Measurements from ENCODE around the gene ANKRD16. TPM values are rescaled to one million over a fixed set of nuclear protein-coding genes. Genes with fewer than 3 reads are reported as not detected.

Gene ANKRD16
- total and polyA plus RNA-seq, 2 of the 8 experiments (the other 6 are each of a cell fraction or from before 2014, with no cell fraction given): 8.2 to 12.7 TPM

DNA sequence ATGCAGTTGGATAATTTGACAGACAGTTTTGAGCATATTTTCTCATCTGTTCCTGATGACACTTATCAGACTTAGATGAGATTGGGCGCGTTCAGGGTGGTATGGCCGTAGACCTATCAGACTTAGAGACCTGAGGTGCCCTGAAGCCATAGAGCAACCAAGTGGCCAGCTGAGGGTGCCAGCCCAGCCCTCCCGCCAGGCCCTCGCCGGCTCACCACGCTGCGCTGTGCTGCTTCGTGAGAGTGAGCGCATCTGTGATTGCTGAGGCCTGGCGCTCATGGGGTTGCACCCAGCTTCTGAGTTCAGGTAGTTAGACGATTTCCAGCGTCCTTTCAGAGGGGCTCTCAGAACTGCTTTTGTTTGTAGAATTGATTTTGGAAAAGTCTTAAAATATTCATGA, 10.6 kb upstream of the ANKRD16 start:
- Histone ChIP-seq H2BK5ac (ENCODE audit: low read depth, low read length) (no peak overlapping the region), H3K79me1 (ENCODE audit: low read depth, low read length) (peaks cover 5% of the 10 kb centered on the region; the same call in 1 of the 2 replicates), H2AK5ac (ENCODE audit: low read depth, low read length) (no peak overlapping the region), H2BK120ac (replicated peaks; ENCODE audit: low read depth, low read length) (no peak overlapping the region), H4K20me1 (replicated peaks in 1 of 2; ENCODE audit: control insufficient read depth in 1 of 2, insufficient read depth in 2 of 2, low read length in 2 of 2) (peaks cover 7 to 11% of the 10 kb centered on the region in 2 experiments), H4K5ac (ENCODE audit: insufficient read length, low read depth, low read length) (no peak overlapping the region), H3K9me3 (ENCODE audit: insufficient read depth in 2 of 2, low read depth in 1 of 2, low read length in 1 of 2) (no peaks in the 10 kb centered on the region), H3K79me2 (ENCODE audit: control insufficient read depth in 1 of 2, insufficient read depth in 2 of 2, low read length in 2 of 2) (peaks cover 0 to 27% of the 10 kb centered on the region in 2 experiments; a peak in 3 of 4 replicates), H3K56ac (replicated peaks; ENCODE audit: insufficient read length, low read depth, low read length) (no peak overlapping the region), H3K4me1 (replicated peaks in 1 of 4; ENCODE audit: control insufficient read depth in 3 of 4, insufficient read depth in 4 of 4, low read length in 3 of 4) (peaks cover 0 to 5% (median 0%) of the 10 kb centered on the region in 4 experiments; a peak in 2 of 7 replicates), H3K14ac (ENCODE audit: insufficient read length) (no peak overlapping the region), H4K91ac (replicated peaks; ENCODE audit: insufficient read length, low read length) (no peak overlapping the region), H2AFZ (ENCODE audit: low read length) (no peak overlapping the region), H3K9ac (replicated peaks in 1 of 4; ENCODE audit: extremely low read depth in 1 of 4, low read depth in 3 of 4, low read length in 3 of 4) (no peak overlapping the region), H3K4me3 (ENCODE audit: extremely low read depth in 1 of 4, insufficient read depth in 2 of 4, low read depth in 3 of 4, low read length in 4 of 4) (no peak overlapping the region), H3K23ac (ENCODE audit: insufficient read length) (no peak overlapping the region), H3K23me2 (ENCODE audit: low read depth, low read length) (no peaks in the 10 kb centered on the region), H3K18ac (ENCODE audit: extremely low read depth, low read length) (no peak overlapping the region), H3K27ac (ENCODE audit: low read depth, low read length) (no peak overlapping the region), H3K27me3 (replicated peaks in 1 of 4; ENCODE audit: control insufficient read depth in 3 of 4, extremely low read depth in 1 of 4, insufficient read depth in 3 of 4, low read length in 3 of 4) (no peaks in the 10 kb centered on the region), H2BK15ac (ENCODE audit: low read length) (no peak overlapping the region), H2BK12ac (ENCODE audit: low read depth, low read length) (no peak overlapping the region), H4K8ac (ENCODE audit: extremely low read depth, insufficient read depth, low read length) (no peak overlapping the region; the same call in 1 of the 2 replicates), H3K36me3 (ENCODE audit: control insufficient read depth in 2 of 4, insufficient read depth in 4 of 4, low read length in 3 of 4) (peaks cover 0 to 8% (median 4%) of the 10 kb centered on the region in 4 experiments; a peak in 4 of 8 replicates), H3K4ac (replicated peaks; ENCODE audit: insufficient read length, low read depth, low read length) (no peak overlapping the region), H2BK20ac (ENCODE audit: low read length) (no peak overlapping the region), H3K4me2 (ENCODE audit: insufficient read depth in 1 of 2, low read depth in 2 of 2, low read length in 2 of 2) (no peak overlapping the region)
- DNase-seq (ENCODE audit: low read depth in 1 of 2, low spot score in 2 of 2) (no peak), FAIRE-seq (no peak)
- ChIA-PET CTCF (ENCODE audit: partially characterized antibody) (no interaction called here), POLR2A (ENCODE audit: partially characterized antibody) (interaction anchor here (1.3 kb wide), 1 partner anchor 12 kb away, joined by 8 read pairs; no protein-coding TSS in a partner anchor)
- TF ChIP-seq SUZ12 (IDR thresholded peaks at IDR 0.05; ENCODE audit: low read length) (no peak), CHD1 (IDR thresholded peaks at IDR 0.05; ENCODE audit: low read depth, low read length) (no peak), POU5F1 (IDR thresholded peaks at IDR 0.05; ENCODE audit: low read depth, low read length) (no peak), CTBP2 (IDR thresholded peaks at IDR 0.05; ENCODE audit: borderline replicate concordance, insufficient read depth, insufficient read length, low read length) (no peak), KDM5A (IDR thresholded peaks at IDR 0.05; ENCODE audit: low read length) (no peak)
- WGBS, 2 experiments (ENCODE audit: extremely low coverage in 1 of 2, insufficient coverage in 1 of 2, insufficient read length in 1 of 2, insufficient replicate concordance in 2 of 2, low coverage in 1 of 2, low lambda C conversion rate in 2 of 2, missing lambda C conversion rate in 1 of 2): 91% methylated on average over 13 of the region's 13 CpGs; no CpG with 5 or more reads in 1 of the 2 experiments
